Neural progenitor cell (in vitro differentiated cells): ENCODE measurements around the gene MCIDAS. TPM values are rescaled to one million over a fixed set of nuclear protein-coding genes. Genes with fewer than 3 reads are reported as not detected.

Experiments
- DNase-seq: peaks from one replicate; pipeline ENCODE4 v3.0.0-alpha.2; 2016; ENCODE audit warnings: low spot score
- H2AFZ ChIP-seq: fragments of 200-600 bp; sonication (generic); replicated peaks from 2 replicates; pipeline ENCODE4 v1.6.1; 2016; ENCODE audit warnings: antibody characterized with exemption
- H3F3A ChIP-seq: fragments of 200-600 bp; sonication (generic); 2 replicates; pipeline ENCODE4 v1.6.1; 2016; ENCODE audit warnings: antibody characterized with exemption, low read depth
- H3K27ac ChIP-seq: fragments of 200-600 bp; sonication (generic); 2 replicates; pipeline ENCODE4 v1.5.1; 2016; ENCODE audit warnings: mild to moderate bottlenecking
- H3K27me3 ChIP-seq: fragments of 200-600 bp; sonication (generic); 2 replicates; pipeline ENCODE4 v1.6.1; 2016; ENCODE audit warnings: mild to moderate bottlenecking, moderate library complexity
- H3K36me3 ChIP-seq: fragments of 200-600 bp; sonication (generic); 2 replicates; pipeline ENCODE4 v1.5.1; 2016
- H3K4me1 ChIP-seq: fragments of 200-600 bp; sonication (generic); 2 replicates; pipeline ENCODE4 v1.6.1; 2016; ENCODE audit warnings: mixed run types
- H3K4me2 ChIP-seq: fragments of 200-600 bp; sonication (generic); 2 replicates; pipeline ENCODE4 v1.6.1; 2016
- H3K4me3 ChIP-seq: fragments of 200-600 bp; sonication (generic); 2 replicates; pipeline ENCODE4 v1.5.1; 2016
- H3K79me2 ChIP-seq: fragments of 200-600 bp; sonication (generic); 2 replicates; pipeline ENCODE4 v1.6.1; 2016; ENCODE audit warnings: low read depth
- H3K9ac ChIP-seq: fragments of 200-600 bp; sonication (generic); 2 replicates; pipeline ENCODE4 v1.6.1; 2016
- H3K9me3 ChIP-seq: fragments of 200-600 bp; sonication (generic); 2 replicates; pipeline ENCODE4 v1.5.1; 2016; ENCODE audit warnings: low read depth
- H4K20me1 ChIP-seq: fragments of 200-600 bp; sonication (generic); 2 replicates; pipeline ENCODE4 v1.6.1; 2016; ENCODE audit warnings: low read depth
- H3K27ac Mint-ChIP-seq: 3 replicates; pipeline ENCODE4 v1.8.0; 2021; ENCODE audit warnings: mixed read lengths
- H3K27me3 Mint-ChIP-seq: 2 replicates; pipeline ENCODE4 v1.8.0; 2022; ENCODE audit warnings: low read depth, mild to moderate bottlenecking, inconsistent platforms, moderate library complexity, mixed read lengths; ENCODE audit not compliant: insufficient read depth
- H3K36me3 Mint-ChIP-seq: 3 replicates; pipeline ENCODE4 v1.8.0; 2021; ENCODE audit warnings: mixed read lengths
- H3K4me1 Mint-ChIP-seq: 3 replicates; pipeline ENCODE4 v1.8.0; 2021; ENCODE audit warnings: mixed read lengths
- H3K4me3 Mint-ChIP-seq: 3 replicates; pipeline ENCODE4 v1.8.0; 2021; ENCODE audit warnings: mild to moderate bottlenecking, moderate library complexity, mixed read lengths
- H3K9me3 Mint-ChIP-seq: 3 replicates; pipeline ENCODE4 v1.8.0; 2020; ENCODE audit warnings: mixed read lengths
- CTCF ChIP-seq: fragments of 200-600 bp; sonication (generic); IDR thresholded peaks from 2 replicates; pipeline ENCODE4 v1.5.1; 2017; ENCODE audit warnings: antibody characterized with exemption, mild to moderate bottlenecking
- EZH2 ChIP-seq: fragments of 200-600 bp; sonication (generic); IDR thresholded peaks from 2 replicates; pipeline ENCODE4 v1.6.1; 2017; ENCODE audit warnings: antibody characterized with exemption, mild to moderate bottlenecking, moderate library complexity
- EZH2phosphoT487 ChIP-seq: fragments of 200-600 bp; sonication (generic); IDR thresholded peaks from 2 replicates; pipeline ENCODE4 v1.6.1; 2017; ENCODE audit warnings: antibody characterized with exemption
- total RNA-seq: library from RNA; depleted of rRNA; stranded (reverse); fragments of >200 nt; gene quantifications from 2 replicates; pipeline ENCODE4 v1.2.3, GENCODE V29; 2015; ENCODE audit warnings: low replicate concordance

MCIDAS gene
- total RNA-seq, 1 donor from 2014 or later, result not detected

GRCh38 chr5:55222092-55222984 is 4.8 kb downstream of the MCIDAS start:
- H3K9ac ChIP-seq, result no peak overlapping the region
- no peaks in the 10 kb centered on the region for H3K36me3 ChIP-seq
- TF ChIP-seq EZH2, result peak; percentile 71
- no peak for TF ChIP-seq CTCF
- peak; percentile 44 for TF ChIP-seq EZH2phosphoT487
- no peaks in the 10 kb centered on the region for H3K9me3 ChIP-seq
- H3K27me3 Mint-ChIP-seq, result peaks cover 76% of the 10 kb centered on the region
- H3K27me3 ChIP-seq, result peaks cover 99% of the 10 kb centered on the region
- H3K27ac ChIP-seq, result no peak overlapping the region
- H3K79me2 ChIP-seq, result no peaks in the 10 kb centered on the region
- no peak overlapping the region for H3K27ac Mint-ChIP-seq
- peaks cover 7% of the 10 kb centered on the region for H3F3A ChIP-seq
- peak overlapping the region; percentile 75 for H3K4me3 Mint-ChIP-seq
- no peak overlapping the region for H3K4me3 ChIP-seq
- peaks cover 58% of the 10 kb centered on the region for H4K20me1 ChIP-seq
- H3K9me3 Mint-ChIP-seq, result peaks cover 8% of the 10 kb centered on the region
- H2AFZ ChIP-seq, result no peak overlapping the region
- H3K4me1 Mint-ChIP-seq, result peaks cover 19% of the 10 kb centered on the region
- H3K4me1 ChIP-seq, result peaks cover under 1% of the 10 kb centered on the region
- H3K36me3 Mint-ChIP-seq, result no peaks in the 10 kb centered on the region
- DNase-seq, result peak; percentile 23
- no peak overlapping the region for H3K4me2 ChIP-seq

DNA sequence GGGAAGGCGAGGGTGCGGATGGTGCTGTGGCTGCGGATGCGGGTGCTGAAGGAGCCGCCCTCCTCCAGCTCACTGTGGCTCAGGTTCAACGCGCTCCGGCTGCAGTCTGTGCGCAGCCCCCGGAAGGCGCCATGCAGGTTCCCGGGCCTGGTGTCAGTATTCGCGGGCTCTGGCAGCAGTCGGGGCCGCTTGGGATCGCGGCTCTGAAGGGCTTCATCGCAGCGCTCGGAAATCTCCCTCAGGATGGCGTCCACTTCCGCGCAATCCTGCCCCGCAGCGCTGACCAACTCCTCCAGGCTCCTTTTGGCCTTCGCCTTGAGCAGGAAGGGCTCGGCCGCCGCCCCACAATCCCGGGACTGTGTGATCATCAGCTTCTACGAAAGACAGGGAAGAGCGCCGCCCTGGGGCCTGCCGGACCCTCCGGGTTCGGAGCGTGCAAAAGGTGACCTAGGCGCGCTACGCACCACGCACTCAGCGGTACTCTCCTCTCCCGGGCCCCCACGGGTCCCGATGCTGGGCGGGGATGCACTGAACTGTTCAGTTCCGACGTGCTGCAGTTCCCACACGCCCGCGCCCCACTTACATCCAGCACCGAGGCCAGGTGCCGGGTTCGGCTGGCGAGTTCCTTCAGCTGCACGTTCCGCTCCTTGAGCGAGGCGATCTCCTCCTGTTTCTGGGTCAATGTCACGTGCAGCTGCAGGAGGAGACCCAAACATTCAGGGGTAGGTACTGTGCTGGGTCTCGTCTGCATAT is 6.5 kb downstream of the MCIDAS start:
- peaks cover 90% of the 10 kb centered on the region for H3K27me3 ChIP-seq
- H3K27me3 Mint-ChIP-seq, result peaks cover 71% of the 10 kb centered on the region
- peaks cover 8% of the 10 kb centered on the region for H3K9me3 Mint-ChIP-seq
- DNase-seq, result peak; percentile 67
- H3K4me1 ChIP-seq, result no peaks in the 10 kb centered on the region
- TF ChIP-seq CTCF (peak; percentile 46), EZH2phosphoT487 (peak; percentile 91), EZH2 (peak; percentile 81)
- H3K27ac Mint-ChIP-seq, result no peak overlapping the region
- no peaks in the 10 kb centered on the region for H3K36me3 Mint-ChIP-seq
- H2AFZ ChIP-seq, result peak overlapping the region; percentile 80
- H3K9me3 ChIP-seq, result no peaks in the 10 kb centered on the region
- H3K36me3 ChIP-seq, result no peaks in the 10 kb centered on the region
- no peaks in the 10 kb centered on the region for H3K79me2 ChIP-seq
- H3K9ac ChIP-seq, result no peak overlapping the region
- H3K4me3 ChIP-seq, result peak overlapping the region; percentile 56
- no peak overlapping the region for H3K27ac ChIP-seq
- H4K20me1 ChIP-seq, result peaks cover 44% of the 10 kb centered on the region
- H3K4me1 Mint-ChIP-seq, result peaks cover 15% of the 10 kb centered on the region
- H3K4me3 Mint-ChIP-seq, result peak overlapping the region; percentile 87
- peak overlapping the region; percentile 79 for H3K4me2 ChIP-seq
- H3F3A ChIP-seq, result peaks cover 7% of the 10 kb centered on the region

- H3K27ac ChIP-seq, result no peak overlapping the region
- no peaks in the 10 kb centered on the region for H3K36me3 ChIP-seq
- H3K4me1 ChIP-seq, result no peaks in the 10 kb centered on the region
- TF ChIP-seq CTCF (no peak), EZH2phosphoT487 (no peak), EZH2 (no peak)
- H3F3A ChIP-seq, result peaks cover 7% of the 10 kb centered on the region
- Mint-ChIP-seq H3K27ac (no peak overlapping the region), H3K27me3 (peaks cover 63% of the 10 kb centered on the region), H3K9me3 (peaks cover 8% of the 10 kb centered on the region), H3K4me3 (peak overlapping the region; percentile 87), H3K4me1 (peaks cover 15% of the 10 kb centered on the region), H3K36me3 (no peaks in the 10 kb centered on the region)
- no peaks in the 10 kb centered on the region for H3K79me2 ChIP-seq
- H3K9me3 ChIP-seq, result no peaks in the 10 kb centered on the region
- H3K4me2 ChIP-seq, result no peak overlapping the region
- H3K27me3 ChIP-seq, result peaks cover 82% of the 10 kb centered on the region
- H3K9ac ChIP-seq, result no peak overlapping the region
- H3K4me3 ChIP-seq, result no peak overlapping the region
- DNase-seq, result no peak
- no peak overlapping the region for H2AFZ ChIP-seq
- H4K20me1 ChIP-seq, result peaks cover 37% of the 10 kb centered on the region
Observed at GRCh38 chr5:55219770-55220169, 7.3 kb downstream of the MCIDAS start.
